ENCODE results near the gene ASMTL. TPM values are rescaled to one million over a fixed set of nuclear protein-coding genes. Genes with fewer than 3 reads are reported as not detected.

ASMTL gene
- total and polyA plus RNA-seq, 2 of the 13 experiments (the other 11 are each of a cell fraction or from before 2014, with no cell fraction given), result 5.6 to 16.3 TPM

- ChIA-PET CTCF (ENCODE audit: low intra/inter-chr PET ratio, low total read pairs) (no interaction called here), POLR2A (no interaction called here)
- Histone ChIP-seq H3K27ac (ENCODE audit: extremely low read length, insufficient read depth, low read length) (no peak overlapping the region), H3K4me3 (replicated peaks in 1 of 3; ENCODE audit: insufficient read depth in 1 of 3, low read depth in 2 of 3, low read length in 3 of 3) (no peak overlapping the region), H3K4me2 (ENCODE audit: low read depth, low read length) (no peak overlapping the region), H3K9me3 (ENCODE audit: low read length) (peaks cover 9% of the 10 kb centered on the region; the same call in 1 of the 2 replicates), H3K79me2 (ENCODE audit: insufficient read depth, low read length) (no peaks in the 10 kb centered on the region), H3K9ac (ENCODE audit: insufficient read depth, low read depth, low read length) (no peak overlapping the region), H4K20me1 (ENCODE audit: insufficient read depth, low read length) (peaks cover 3% of the 10 kb centered on the region; the same call in 1 of the 2 replicates), H3K4me1 (ENCODE audit: insufficient read depth, low read length) (peaks cover 12% of the 10 kb centered on the region), H2AFZ (ENCODE audit: low read length) (no peak overlapping the region), H3K36me3 (replicated peaks in 1 of 2; ENCODE audit: control insufficient read depth in 1 of 2, insufficient read depth in 2 of 2, low read length in 2 of 2) (peaks cover 9 to 19% of the 10 kb centered on the region in 2 experiments; a peak in 4 of 5 replicates), H3K27me3 (ENCODE audit: control insufficient read depth in 1 of 2, insufficient read depth in 2 of 2, low read length in 2 of 2) (no peaks in the 10 kb centered on the region)
- intact Hi-C loops (cut with micrococcal nuclease; ENCODE audit: unreplicated experiment), result no loop called here
- DNase-seq (ENCODE audit: low spot score) (no peak), ATAC-seq (no peak), FAIRE-seq (no peak)
- no TSS peak for BruUV-seq (replicated peaks)
- WGBS (ENCODE audit: low lambda C conversion rate), result 99% methylated on average over 19 of the region's 20 CpGs
- TF ChIP-seq ZNF143 (CRISPR knock-in tag; IDR thresholded peaks at IDR 0.05), result no peak
- TF ChIP-seq POLR2A (IDR thresholded peaks at IDR 0.05; ENCODE audit: insufficient read depth in 1 of 2, low read depth in 2 of 2, low read length in 2 of 2), result 0 out of 4 replicates have a peak, but pooled peaks of 1 of the 2 experiments have one; percentile 22
- no peak for TF ChIP-seq CHD2 (IDR thresholded peaks at IDR 0.05; ENCODE audit: low read depth, low read length)
- peak; percentile 50; the same call in 1 of the 2 replicates for TF ChIP-seq ADNP (CRISPR knock-in tag; IDR thresholded peaks at IDR 0.05)
- TF ChIP-seq ZMYM3 (CRISPR knock-in tag; IDR thresholded peaks at IDR 0.05), result peak; percentile 91
- TF ChIP-seq RBM22 (optimal IDR thresholded peaks at IDR 0.05; ENCODE audit: low read length), result peak; percentile 72
- no peak for TF ChIP-seq TEAD3 (CRISPR knock-in tag; optimal IDR thresholded peaks at IDR 0.05; ENCODE audit: borderline replicate concordance)
- TF ChIP-seq BORCS8-MEF2B (CRISPR knock-in tag; IDR thresholded peaks at IDR 0.05), result peak; percentile 31; the same call in 1 of the 2 replicates
- TF ChIP-seq POLR2AphosphoS5 (IDR thresholded peaks at IDR 0.05; ENCODE audit: low read depth, low read length), result peak; percentile 44; the same call in 1 of the 2 replicates
- 0 out of 2 replicates have a peak, but pooled peaks have one; percentile 35 for TF ChIP-seq TOPORS (CRISPR knock-in tag; IDR thresholded peaks at IDR 0.05)
- peak; percentile 48; the same call in 1 of the 2 replicates for TF ChIP-seq REPIN1 (CRISPR knock-in tag; IDR thresholded peaks at IDR 0.05; ENCODE audit: borderline replicate concordance, low read depth)
- TF ChIP-seq POLR2G (IDR thresholded peaks at IDR 0.05; ENCODE audit: low read depth, low read length), result peak; percentile 19; the same call in 1 of the 2 replicates
- in situ Hi-C loops (cut with HindIII; ENCODE audit: extremely low pct_ligation_motif_present, low pct_unique_long_range_greater_than_20kb), result no loop called here
These were observed 34.6 kb downstream of the ASMTL start for GRCh38 chrX:1417921-1418771.
